Prostate gland (tissue), 2 donors: Measurements from ENCODE around the gene ABLIM1.

Experiments used
- CTCF ChIP-seq, 4 experiments: fragments of 200-600 bp in 2 of 4; fragments of 450-650 bp in 2 of 4; sonication (generic) in 2 of 4; IDR thresholded peaks; 1 replicate in 3 of 4; 2 replicates in 1 of 4; pipeline ENCODE4 v1.5.1; 2016 to 2019; ENCODE audit warnings: antibody characterized with exemption in 4 of 4, mild to moderate bottlenecking in 2 of 4, moderate library complexity in 2 of 4
- POLR2A ChIP-seq: fragments of 450-650 bp; IDR thresholded peaks from one replicate; pipeline ENCODE4 v1.6.1; 2016; ENCODE audit warnings: antibody characterized with exemption, mild to moderate bottlenecking
- POLR2AphosphoS5 ChIP-seq: sonication (generic); formaldehyde crosslinking; IDR thresholded peaks from one replicate; pipeline ENCODE4 v1.6.1; 2017; ENCODE audit warnings: antibody characterized with exemption

- no peak for TF ChIP-seq CTCF (IDR thresholded peaks at IDR 0.05)
- no peak for TF ChIP-seq POLR2A
- TF ChIP-seq POLR2AphosphoS5, result no peak
Observed at GRCh38 chr10:114398587-114399331, 259.3 kb downstream of the ABLIM1 start.
